Suppressor macrophage treated with lipopolysaccharide for 1 hour (primary cell): ENCODE measurements around the gene LDLRAD4.
"Not testable (repeated sequence)": the region's sequence is repeated elsewhere in the genome, so short reads cannot be mapped to it uniquely, and the experiment has no call there.

ENCODE experiments used
- DNase-seq, 3 donors: peaks; one replicate each; pipeline ENCODE4 v3.0.0-alpha.2; 2020 to 2022

Gene LDLRAD4

GRCh38 chr18:13253786-13254688 lies 35.5 kb downstream of the LDLRAD4 start:
- no peak for DNase-seq

GRCh38 chr18:13254971-13255927 lies 36.7 kb downstream of the LDLRAD4 start:
- DNase-seq = no peak

- DNase-seq = no peak
These were observed 38.1 kb downstream of the LDLRAD4 start for GRCh38 chr18:13256444-13257305.

DNA sequence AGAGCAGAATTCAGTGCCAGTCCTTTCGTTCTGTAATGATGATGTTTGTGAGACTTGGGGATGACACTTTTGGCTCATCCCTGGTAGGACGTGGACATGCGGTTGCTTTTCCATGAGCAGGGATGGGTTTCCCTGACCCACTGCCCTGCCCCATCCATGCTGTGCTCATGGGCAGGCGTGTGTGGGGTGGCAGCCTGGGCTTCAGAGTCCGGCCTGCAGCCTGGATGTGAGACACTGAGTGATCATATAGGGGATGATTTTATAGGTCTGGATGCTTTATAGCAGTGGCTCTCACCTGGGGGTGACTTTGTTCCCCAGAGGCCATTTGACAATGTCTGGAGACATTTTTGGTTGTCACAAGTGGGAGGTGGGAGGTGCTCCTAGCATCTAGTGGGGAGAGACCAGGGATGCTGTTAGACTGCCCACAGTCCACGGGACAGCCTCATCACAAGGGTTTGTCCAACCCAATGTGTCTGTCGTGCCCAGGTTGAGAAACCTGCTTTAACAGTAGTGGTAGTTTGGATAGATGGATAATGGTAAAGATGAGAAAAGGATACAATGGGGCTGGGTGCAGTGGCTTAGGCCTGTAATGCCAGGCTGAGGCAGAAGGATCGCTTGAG lies 38.9 kb downstream of the LDLRAD4 start:
- DNase-seq = no peak

- DNase-seq = peak; percentile 65 to 72 (median 68)
These were observed 40.4 kb downstream of the LDLRAD4 start for GRCh38 chr18:13258921-13259320.

GRCh38 chr18:13259701-13260100 lies 41.1 kb downstream of the LDLRAD4 start:
- DNase-seq = peak in 1 of 3 donors; percentile 3

DNA sequence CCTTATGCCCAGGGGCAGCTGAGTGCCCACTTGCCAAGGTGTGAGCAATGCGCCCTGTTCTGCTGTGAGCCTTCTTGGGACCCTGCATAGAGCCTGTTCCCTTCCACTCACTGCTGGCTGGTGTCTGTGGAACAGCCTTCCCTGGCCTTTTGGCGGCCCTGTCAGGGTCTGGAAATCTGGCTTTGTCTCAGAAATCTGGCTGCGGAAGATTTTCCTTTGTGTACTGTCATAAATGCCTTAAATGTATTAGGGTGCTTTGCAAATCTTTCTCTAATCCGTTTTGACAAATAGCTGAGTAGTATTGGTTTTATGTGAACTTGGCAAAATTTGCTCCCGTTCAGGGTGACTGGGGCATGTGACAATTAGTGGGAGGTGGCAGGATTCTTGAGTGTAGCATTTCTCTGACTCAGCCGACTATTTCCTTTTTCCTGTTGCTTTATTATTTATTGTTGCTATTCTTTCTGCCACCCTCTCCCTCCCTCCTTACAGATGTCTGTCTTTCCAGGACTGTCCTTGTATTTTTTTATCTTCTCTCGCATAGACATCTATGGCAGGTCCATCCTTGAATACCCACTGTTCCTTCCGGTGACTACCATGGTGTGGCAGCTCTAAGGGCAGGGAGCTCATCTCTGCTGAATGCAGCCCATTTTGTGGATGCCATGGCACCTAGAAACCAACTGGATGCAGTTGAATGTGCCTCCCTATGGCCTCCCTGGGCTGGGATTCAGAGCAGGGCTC lies 41.8 kb downstream of the LDLRAD4 start:
- peak; percentile 74 to 87 (median 81) for DNase-seq

GRCh38 chr18:13260935-13261640 lies 42.5 kb downstream of the LDLRAD4 start:
- DNase-seq = peak in 2 of 3 donors; percentile 25 to 29

DNA sequence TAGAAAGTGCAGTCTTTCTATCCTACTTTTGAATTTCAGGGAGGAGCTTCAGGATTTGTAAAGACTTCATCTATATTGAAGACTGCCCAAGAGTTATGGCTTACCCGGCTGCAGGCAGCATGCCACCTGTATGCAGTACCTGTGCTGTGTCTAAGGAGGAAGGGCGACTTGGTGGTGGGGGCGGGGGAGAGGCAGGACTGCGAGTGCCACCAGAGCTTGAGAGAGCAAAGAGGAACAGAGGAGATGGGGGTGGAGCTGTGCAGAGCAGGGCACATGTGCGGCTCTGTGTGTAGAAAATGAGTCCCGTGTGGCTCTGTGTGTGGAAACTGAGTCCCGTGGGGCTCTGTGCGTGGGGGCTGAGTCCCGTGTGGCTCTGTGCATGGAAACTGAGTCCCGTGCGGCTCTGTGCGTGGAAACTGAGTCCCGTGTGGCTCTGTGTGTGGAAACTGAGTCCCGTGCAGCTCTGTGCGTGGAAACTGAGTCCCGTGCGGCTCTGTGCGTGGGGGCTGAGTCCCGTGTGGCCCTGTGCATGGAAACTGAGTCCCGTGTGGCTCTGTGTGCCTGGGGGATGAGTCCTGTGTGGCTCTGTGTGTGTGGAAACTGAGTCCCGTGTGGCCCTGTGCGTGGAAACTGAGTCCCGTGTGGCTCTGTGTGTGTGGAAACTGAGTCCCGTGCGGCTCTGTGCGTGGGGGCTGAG lies 43.2 kb downstream of the LDLRAD4 start:
- peak in 2 of 3 donors; percentile 31 to 43 for DNase-seq

- DNase-seq = not testable (repeated sequence)
These were observed 43.8 kb downstream of the LDLRAD4 start for GRCh38 chr18:13262358-13262680.

- no peak for DNase-seq
These were observed 44.5 kb downstream of the LDLRAD4 start for GRCh38 chr18:13262839-13263691.

DNA sequence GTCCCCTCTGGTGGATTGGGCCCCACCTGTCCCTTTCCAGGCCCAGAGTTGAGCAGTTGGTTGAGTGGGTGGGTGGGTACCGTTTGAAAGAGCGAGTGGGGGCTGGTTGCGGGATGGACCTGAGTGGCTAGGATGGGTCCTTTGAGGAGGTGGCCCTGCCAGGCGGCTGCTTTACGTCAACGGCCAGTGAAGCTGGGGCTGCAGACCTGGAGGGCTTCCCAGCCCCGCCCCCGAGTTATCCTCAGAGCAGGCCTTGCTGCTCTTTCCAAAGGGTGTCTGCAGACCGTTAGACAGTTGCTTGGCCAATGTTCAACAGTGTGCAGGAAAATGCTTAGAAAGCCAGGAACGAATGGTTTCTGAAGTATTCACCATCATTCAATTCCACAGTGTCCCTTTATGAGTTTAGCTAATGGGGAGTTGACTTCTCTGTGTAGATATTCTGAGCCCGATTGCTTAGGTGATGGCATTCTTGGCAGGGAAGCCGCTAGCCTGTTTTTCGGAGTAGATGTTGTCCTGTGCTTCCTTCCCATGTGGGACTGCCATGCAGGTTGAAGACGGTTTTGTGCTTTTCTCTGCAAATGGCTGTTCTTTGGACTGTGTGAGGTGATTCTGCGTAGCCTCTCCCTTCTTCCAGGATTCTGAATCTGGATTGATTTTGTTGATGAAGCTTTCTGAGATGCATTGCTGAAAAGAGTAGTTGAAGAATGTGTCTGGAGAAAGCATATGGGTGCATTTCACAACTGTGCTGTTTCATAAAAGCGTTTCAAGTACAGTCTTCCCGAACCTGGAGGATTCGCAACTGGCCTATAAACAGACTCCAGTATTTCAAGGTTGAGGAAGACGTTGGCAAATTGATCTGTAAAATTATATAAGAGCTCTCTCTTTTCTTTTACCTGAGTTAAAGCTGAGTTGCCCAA lies 45.8 kb downstream of the LDLRAD4 start:
- no peak for DNase-seq

DNA sequence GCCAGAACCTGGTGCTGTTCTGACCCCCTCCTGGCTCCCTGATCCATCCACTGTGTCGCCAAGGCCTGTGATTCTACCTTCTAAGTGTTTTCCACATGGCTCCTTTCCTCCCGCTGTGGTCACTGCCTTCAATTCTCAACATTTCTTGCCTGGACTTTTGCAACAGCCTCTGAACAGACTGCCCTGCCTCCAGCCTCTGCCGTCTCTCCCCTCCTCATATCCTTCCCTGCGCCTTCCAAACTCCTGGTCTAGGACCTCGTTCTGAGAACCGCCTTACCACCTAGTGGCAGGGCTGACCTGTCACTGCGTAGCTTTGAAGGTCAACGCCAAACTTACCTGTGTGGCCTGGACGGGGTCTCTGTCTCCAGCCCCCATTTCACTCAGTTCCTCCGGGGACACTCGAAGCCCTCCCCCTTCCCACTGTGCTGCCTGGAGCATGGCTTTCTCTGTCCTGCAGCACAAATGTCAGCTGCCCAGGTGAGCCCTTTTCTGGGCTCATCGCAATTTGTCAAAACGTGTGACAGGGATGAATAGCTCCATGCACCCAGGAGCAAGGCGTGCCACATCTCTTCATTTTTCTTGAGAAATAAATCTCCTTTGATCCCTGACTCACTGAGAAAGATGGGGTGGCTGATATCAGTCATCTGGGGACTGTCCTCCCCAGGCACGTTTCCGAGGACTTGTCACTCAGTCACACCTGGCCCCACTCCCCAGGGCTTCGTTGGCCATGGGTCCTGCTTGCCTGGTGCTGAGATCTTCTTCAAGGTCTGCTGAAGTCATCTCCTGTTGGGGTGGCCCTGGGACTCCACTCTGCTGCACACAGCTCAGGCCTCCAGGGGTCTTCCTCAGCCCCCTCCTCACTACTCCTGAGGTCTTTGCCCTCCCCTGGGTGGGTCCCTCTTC lies 46.7 kb downstream of the LDLRAD4 start:
- no peak for DNase-seq

DNA sequence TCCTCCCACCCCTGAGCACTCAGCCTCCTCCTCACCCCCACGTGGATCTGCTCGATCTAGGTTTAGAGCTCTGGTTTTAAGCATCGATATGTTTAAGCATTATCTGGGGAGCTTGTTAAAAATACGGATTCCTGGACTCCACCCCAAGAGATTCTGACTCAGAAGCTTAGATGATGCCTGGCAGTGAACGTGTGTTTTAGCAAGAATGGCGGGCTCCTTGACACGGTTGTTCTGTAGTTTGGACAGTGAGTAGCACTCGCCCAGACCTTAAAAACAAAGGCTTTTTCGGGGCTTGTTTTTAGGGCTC lies 47.3 kb downstream of the LDLRAD4 start:
- no peak for DNase-seq

DNA sequence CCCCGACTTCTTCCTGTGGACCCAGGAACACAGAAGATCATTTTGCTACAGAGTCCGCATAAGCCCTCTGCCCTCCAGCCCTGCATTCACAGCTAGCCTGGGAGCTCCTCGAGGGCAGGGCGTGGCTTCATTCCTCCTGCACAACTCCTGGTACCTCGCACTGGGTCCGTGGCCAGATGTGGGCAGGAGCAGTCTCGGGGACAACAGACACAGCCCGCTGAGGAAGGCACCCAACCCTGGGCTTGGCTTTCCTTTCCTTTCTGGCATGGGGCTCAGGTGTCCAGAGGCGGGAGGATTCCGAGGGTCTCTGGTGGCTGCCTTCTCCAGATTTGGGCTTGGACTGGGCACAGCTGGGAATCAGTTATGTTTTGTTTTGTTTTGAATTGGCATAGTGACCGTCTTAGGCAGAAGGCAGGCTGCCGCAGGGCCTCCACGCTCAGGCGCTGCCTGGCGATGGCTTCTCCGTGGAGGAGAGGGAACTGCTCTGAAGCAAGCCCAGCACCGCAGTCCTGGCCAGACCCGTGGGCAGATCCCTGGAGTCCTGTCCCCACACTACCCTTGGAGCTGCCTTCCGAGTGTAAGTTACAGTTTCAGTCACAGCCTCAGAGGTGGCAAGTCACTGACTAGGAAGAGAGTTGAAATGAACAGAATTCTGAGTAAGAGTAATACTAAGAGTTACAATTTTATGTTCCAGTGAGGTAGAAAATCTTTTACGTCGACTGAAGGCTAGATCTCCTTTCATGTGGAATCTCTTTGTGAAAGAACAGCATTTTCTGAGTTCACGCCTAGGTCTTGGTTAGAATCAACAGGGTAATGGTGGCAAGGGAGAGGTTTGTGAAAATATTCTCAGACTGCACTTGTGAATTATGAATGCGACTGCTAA lies 47.9 kb downstream of the LDLRAD4 start:
- peak in 2 of 3 donors; percentile 9 to 25 for DNase-seq

- peak; percentile 28 to 50 (median 35) for DNase-seq
These were observed 48.9 kb downstream of the LDLRAD4 start for GRCh38 chr18:13267431-13267873.
